HL-60 (cell line): ENCODE results near the gene IFI30.

Experiments used
- DNase-seq, 2 experiments: peaks; one replicate each; pipeline ENCODE4 v3.0.0-alpha.2; 2010 to 2020; ENCODE audit warnings: low read depth in 1 of 2, low spot score in 1 of 2
- H3K27ac ChIP-seq: fragments of 250-450 bp; sonication (Bioruptor Pico); replicated peaks from 2 replicates; pipeline ENCODE4 v1.5.1; 2020; ENCODE audit warnings: mild to moderate bottlenecking, moderate library complexity
- H3K27me3 ChIP-seq: fragments of 250-450 bp; sonication (Bioruptor Pico); 2 replicates; pipeline ENCODE4 v1.5.1; 2021; ENCODE audit warnings: mild to moderate bottlenecking, moderate library complexity; ENCODE audit not compliant: insufficient read depth, poor library complexity, severe bottlenecking
- H3K4me3 ChIP-seq: replicated peaks from 2 replicates; pipeline ENCODE4 v1.5.1; 2011; ENCODE audit warnings: mild to moderate bottlenecking, control low read depth, low read length; ENCODE audit not compliant: insufficient read depth
- CTCF ChIP-seq: IDR thresholded peaks from one replicate; pipeline ENCODE4 v1.5.1; 2011; ENCODE audit warnings: low read length, control low read depth, inconsistent platforms; ENCODE audit not compliant: insufficient read depth
- GABPA ChIP-seq: IDR thresholded peaks from 2 replicates; pipeline ENCODE4 v1.6.1; 2012; ENCODE audit warnings: low read depth
- POLR2AphosphoS5 ChIP-seq: IDR thresholded peaks from 2 replicates; pipeline ENCODE4 v1.6.1; 2012; ENCODE audit warnings: low read depth
- REST ChIP-seq: IDR thresholded peaks from 2 replicates; pipeline ENCODE4 v1.6.1; 2012; ENCODE audit warnings: low read depth; ENCODE audit not compliant: insufficient replicate concordance
- SPI1 ChIP-seq: IDR thresholded peaks from 2 replicates; pipeline ENCODE4 v1.6.1; 2012; ENCODE audit warnings: low read depth, mild to moderate bottlenecking, borderline replicate concordance

The IFI30 gene

GRCh38 chr19:18214779-18215433 lies 41.3 kb downstream of the IFI30 start:
- no peak for DNase-seq

GRCh38 chr19:18216789-18217188 lies 43.2 kb downstream of the IFI30 start:
- DNase-seq = no peak
- no peak for TF ChIP-seq REST
- TF ChIP-seq POLR2AphosphoS5 = no peak
- TF ChIP-seq SPI1 = no peak
- no peak for TF ChIP-seq CTCF
- no peak for TF ChIP-seq GABPA
- no peak overlapping the region for H3K27ac ChIP-seq
- H3K27me3 ChIP-seq = peaks cover 13% of the 10 kb centered on the region
- no peak overlapping the region for H3K4me3 ChIP-seq

More at GRCh38 chr19:18214779-18215433, 41.3 kb downstream of the IFI30 start:
- no peak for TF ChIP-seq CTCF
- TF ChIP-seq REST = no peak
- TF ChIP-seq SPI1 = no peak
- no peak for TF ChIP-seq GABPA
- TF ChIP-seq POLR2AphosphoS5 = no peak
- Histone ChIP-seq H3K27me3 (peaks cover 2% of the 10 kb centered on the region), H3K27ac (no peak overlapping the region), H3K4me3 (no peak overlapping the region)

GRCh38 chr19:18218159-18218558 lies 44.5 kb downstream of the IFI30 start:
- Histone ChIP-seq H3K4me3 (no peak overlapping the region), H3K27ac (no peak overlapping the region), H3K27me3 (peaks cover 20% of the 10 kb centered on the region)
- DNase-seq = no peak
- no peak for TF ChIP-seq CTCF
- TF ChIP-seq SPI1 = no peak
- no peak for TF ChIP-seq GABPA

- no peak for DNase-seq
- H3K27me3 ChIP-seq = peaks cover 20% of the 10 kb centered on the region
- H3K4me3 ChIP-seq = no peak overlapping the region
- TF ChIP-seq GABPA = no peak
- no peak for TF ChIP-seq POLR2AphosphoS5
- no peak for TF ChIP-seq CTCF
- TF ChIP-seq SPI1 = no peak
- no peak for TF ChIP-seq REST
- no peak overlapping the region for H3K27ac ChIP-seq
Measured at GRCh38 chr19:18218600-18218999, 45.0 kb downstream of the IFI30 start.
